ENCODE results near the gene PRPF40A.
"Not testable (repeated sequence)": the region's sequence is repeated elsewhere in the genome, so short reads cannot be mapped to it uniquely, and the experiment has no call there.

The PRPF40A gene

DNA sequence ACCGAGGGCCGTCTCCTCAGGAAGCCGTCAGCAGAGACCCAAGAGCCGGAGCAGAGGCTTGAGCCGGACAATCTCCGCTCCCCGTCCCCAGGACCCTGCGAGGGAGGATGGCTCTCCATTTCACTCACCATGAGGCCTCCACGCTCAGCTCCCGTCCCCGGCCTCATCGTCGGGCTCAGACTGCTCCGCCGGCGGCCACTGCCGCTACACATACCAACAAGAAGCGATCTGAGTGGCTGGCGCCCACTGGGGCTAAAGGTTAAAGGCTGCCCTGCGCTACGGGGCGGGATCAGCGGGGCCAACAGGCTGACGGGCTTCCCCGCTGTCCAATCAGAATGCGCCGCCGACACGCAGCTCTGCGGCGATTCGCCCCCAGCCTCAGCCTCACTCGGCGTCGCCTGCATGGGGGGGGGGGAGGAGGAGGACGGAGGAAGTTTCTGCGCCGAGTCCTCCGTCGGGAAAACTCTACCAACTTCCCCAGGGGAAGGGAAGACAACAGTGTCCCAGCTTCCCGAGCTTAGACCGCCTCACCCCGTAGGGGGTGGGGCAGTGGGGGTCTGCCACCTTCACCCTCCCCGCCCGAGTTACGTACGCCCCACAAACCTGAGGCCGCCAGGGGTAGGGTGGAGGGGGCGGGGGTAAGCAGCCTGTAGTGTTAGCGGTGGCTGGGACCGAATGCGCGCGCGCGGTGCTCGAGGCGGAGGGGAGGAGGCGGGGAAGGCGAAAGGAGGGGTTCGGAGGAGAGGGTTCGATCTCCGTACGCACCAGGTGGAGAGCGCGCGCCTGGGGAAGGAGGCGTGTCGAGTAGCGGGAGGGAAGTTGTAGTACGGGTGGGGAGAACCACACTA lies at the start of gene PRPF40A:
TSS of gene PRPF40A (minus strand) at position 234 of the 848 bp plus-strand sequence. CDS start at position 212, 22 bp downstream.
- peak; percentile 93 for DNase-seq (ENCODE audit: low read depth, low spot score)

- no peak for DNase-seq (ENCODE audit: low read depth, low spot score)
These were observed 49.7 kb upstream of the PRPF40A start for GRCh38 chr2:152766928-152767327.

GRCh38 chr2:152763651-152764050 lies 46.4 kb upstream of the PRPF40A start:
- no peak for DNase-seq (ENCODE audit: low read depth, low spot score)

- DNase-seq (ENCODE audit: low read depth, low spot score): not testable (repeated sequence)
These were observed 45.9 kb upstream of the PRPF40A start for GRCh38 chr2:152763208-152763607.

GRCh38 chr2:152762202-152762601 lies 44.9 kb upstream of the PRPF40A start:
- no peak for DNase-seq (ENCODE audit: low read depth, low spot score)

- no peak for DNase-seq (ENCODE audit: low read depth, low spot score)
These were observed 44.0 kb upstream of the PRPF40A start for GRCh38 chr2:152761214-152761613.

DNA sequence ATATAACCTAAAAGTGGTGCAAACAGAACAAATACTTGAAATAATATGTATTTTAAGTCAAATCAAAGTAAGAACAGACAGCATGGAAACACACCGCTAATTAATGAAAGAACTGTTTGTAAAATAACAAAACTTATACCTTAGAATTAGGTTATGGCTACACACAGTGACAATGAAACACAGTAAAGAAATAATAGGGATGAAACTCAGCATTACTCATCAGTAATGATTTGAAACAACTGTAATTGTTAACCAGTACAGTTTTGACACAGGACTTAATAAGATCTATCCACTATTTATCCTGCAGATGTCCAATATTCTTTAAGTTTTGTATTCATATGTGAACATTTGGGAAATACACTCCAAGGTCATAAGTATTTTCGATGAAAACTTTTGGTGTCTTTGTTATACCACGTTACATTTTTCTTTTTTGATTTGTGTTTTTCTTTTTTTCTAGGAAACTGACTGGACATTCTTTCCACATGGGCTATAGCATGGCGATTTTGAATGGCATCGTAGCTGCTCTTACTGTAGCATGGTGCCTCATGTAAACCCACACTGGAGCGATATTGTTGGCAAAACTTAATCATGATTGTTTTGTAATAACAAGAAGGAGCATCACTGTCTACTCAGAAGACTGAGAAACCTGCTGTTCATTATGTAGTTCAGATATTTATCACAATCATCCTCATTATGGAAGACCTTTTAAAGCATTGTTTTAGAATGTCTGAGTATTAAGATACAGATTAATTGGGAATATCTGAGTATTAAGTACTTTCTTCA lies 42.2 kb upstream of the PRPF40A start:
- DNase-seq (ENCODE audit: low read depth, low spot score): no peak

GRCh38 chr2:152755029-152755428 lies 37.8 kb upstream of the PRPF40A start:
- DNase-seq (ENCODE audit: low read depth, low spot score): no peak

DNA sequence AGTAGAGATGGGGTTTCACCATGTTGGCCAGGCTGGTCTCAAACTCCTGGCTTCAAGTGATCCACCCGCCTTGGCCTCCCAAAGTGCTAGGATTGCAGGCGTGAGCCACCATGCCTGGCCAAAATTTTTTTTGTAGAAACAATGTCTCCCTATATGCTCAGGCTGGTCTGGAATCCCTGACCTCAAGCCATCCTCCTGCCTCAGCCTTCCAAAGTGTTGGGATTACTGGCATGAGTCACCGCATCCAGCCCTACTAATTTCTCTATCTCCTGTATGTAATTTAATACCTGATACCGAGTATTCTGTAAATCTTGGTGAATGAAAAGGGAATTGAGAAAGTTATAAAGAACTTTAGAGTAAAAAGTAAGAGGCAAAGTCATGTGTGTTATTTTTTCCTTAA lies 30.5 kb upstream of the PRPF40A start:
- DNase-seq (ENCODE audit: low read depth, low spot score): not testable (repeated sequence)

DNA sequence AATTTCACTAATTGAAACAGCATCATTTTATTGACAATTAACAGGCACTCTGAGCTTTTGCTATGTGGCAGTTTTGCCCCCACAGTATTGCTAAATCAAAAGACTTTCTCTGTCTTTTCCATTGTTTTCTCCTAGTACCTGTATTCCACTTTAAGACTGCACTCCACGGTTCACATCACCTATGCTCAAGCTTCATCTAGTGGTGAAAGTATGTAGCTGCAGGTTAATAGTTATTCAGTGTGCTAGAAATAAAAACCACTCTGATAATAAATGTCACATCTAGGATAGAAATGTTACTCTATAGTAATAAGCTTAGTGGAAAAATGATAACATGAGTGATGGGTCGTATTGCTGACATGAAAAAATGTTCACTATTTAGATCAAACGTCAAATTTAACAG lies 25.7 kb upstream of the PRPF40A start:
- no peak for DNase-seq (ENCODE audit: low read depth, low spot score)

DNA sequence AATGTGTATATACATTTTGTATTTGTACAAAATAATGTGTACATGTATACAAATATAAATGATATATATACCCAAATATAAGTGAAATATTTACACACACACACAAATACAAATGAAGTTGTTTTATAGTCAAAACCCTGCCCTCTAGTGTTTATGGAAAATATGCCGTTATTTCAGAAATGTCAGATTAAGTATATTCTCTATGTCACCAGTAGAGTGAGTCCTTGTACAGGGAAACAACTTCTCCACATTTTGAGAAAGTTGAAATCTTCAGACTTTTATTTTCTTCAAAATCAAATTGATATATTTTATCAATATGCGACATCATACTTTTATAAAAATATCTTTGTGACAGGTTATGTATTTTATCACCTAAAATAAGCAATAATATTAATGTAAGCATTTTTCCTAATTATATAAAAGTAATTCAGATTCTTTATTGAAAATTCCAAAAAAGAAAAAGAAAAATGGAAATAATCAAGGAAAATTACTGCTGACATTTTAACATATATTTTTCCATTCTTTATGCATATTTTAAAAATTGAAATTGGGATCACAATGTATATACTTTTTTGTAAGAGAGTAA lies 23.6 kb upstream of the PRPF40A start:
- DNase-seq (ENCODE audit: low read depth, low spot score): peak; percentile 41

- not testable (repeated sequence) for DNase-seq (ENCODE audit: low read depth, low spot score)
These were observed 22.4 kb upstream of the PRPF40A start for GRCh38 chr2:152739705-152740104.

DNA sequence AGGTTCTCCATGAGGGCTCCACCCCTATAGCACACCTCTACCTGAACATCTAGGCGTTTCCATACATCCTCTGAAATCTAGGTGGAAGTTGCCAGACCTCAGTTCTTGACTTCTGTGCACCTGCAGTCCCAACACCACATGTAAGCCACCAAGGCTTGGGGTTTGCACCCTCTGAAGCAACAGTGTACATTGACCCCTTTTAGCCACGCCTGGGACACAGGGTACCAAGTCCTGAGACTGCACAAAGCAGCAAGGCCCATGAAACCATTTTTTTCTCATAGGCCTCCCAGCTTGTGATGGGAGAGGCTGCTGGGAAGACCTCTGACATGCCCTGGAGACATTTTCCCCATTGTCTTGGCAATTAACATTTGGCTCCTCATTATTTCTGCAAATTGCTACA lies 21.2 kb upstream of the PRPF40A start:
- no peak for DNase-seq (ENCODE audit: low read depth, low spot score)

DNA sequence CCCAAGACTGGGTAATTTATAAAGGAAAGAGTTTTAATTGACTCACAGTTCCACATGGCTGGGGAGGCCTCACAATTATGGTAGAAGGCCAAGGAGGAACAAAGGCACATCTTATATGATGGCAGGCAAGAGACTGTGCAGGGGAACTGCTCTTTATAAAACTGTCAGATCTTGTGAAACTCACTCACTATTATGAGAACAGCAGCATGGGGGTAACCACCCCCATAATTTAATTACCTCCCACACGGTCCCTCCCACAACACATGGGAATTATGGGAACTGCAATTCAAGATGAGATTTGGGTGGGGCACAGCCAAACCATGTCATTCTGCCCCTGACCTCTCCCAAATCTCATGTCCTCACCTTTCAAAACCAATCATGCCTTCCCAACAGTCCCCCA lies 20.2 kb upstream of the PRPF40A start:
- not testable (repeated sequence) for DNase-seq (ENCODE audit: low read depth, low spot score)

DNA sequence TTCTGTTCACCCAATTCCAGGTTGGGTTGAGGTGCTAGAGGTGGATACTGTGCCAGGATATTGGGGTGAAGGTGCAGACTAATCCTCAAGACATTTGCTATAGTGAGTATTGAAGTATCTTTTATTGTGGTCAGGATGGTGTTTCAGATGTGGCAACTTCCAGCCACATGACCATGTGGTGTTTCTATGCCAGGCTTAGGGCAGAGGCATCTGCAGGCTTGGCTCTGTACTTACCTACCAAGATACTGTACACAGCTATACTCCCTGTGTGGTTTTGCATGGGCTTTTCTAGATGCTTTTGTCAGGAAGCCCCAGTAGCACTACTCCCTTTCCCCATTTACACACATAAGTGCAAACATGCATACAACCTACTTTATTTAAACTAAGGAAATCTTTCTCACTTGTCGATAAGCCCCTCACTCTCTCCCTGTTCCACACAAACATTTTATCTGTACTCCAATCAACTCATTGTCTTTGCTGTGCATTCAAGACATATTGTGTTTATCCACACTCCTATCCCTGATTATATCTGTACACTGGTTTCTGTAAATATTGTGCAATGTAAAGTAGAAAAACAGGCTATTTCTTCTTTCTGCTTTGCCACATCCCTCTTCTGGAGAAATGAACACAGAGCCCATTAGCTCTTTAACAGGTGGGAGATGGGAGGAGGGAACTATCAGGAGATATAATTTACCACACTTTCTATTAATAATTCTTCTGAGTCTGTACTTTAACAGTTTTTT lies 13.5 kb upstream of the PRPF40A start:
- no peak for DNase-seq (ENCODE audit: low read depth, low spot score)

DNA sequence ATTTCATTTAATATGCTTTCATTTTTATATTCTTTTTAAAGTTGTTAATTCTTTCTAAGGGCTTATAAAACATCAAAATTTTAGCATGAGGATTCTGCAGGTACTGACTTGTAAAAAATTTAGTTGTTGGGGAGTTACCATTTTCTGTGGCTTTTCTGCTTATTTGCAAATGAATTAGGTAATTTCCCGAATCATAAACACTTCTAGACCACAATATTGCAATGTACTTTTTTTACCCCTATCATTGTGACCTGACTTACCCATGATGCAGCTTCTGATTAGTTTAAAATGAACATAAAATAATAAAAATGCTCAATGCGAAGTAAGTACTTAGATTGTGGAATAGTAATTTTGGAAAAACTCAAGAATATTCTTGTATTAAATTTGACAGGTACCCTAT lies 12.6 kb upstream of the PRPF40A start:
- DNase-seq (ENCODE audit: low read depth, low spot score): no peak

DNA sequence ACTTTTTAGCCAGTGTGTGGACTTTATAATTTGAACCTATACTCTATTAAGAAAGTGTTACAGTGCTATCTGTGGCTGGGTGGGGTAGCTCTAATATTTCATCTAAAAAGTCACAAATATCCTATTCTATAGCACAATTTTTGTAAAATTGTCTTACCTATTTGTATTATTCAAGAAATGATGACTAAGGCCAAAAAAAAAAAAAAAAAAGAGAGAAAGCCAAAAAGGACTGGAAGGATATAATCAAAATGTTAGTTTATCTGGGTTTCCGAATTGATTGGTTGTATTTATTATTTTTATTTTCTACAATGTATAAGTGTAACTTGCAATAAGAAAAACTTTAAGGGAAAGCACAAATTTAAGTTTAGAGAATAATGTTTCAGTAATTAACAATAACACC lies 6.7 kb upstream of the PRPF40A start:
- DNase-seq (ENCODE audit: low read depth, low spot score): no peak

GRCh38 chr2:152722639-152723038 lies 5.4 kb upstream of the PRPF40A start:
- not testable (repeated sequence) for DNase-seq (ENCODE audit: low read depth, low spot score)

DNA sequence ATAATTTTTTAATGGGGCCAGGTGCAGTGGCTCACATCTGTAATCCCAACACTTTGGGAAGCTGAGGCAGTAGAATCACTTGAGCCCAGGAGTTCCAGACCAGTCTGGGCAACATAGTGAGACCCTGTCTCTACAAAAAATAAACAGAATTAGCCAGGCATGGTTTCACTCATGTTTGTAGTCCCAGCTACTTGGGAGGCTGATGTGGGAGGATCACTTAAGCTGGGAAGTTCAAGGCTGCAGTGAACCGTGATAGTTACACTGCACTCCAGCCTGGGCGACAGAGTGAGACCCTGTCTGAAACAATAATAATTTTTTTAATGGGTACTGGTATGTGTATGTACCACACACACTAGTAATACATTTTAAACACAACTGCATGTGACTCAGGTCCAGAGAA lies 3.5 kb upstream of the PRPF40A start:
- DNase-seq (ENCODE audit: low read depth, low spot score): no peak

DNA sequence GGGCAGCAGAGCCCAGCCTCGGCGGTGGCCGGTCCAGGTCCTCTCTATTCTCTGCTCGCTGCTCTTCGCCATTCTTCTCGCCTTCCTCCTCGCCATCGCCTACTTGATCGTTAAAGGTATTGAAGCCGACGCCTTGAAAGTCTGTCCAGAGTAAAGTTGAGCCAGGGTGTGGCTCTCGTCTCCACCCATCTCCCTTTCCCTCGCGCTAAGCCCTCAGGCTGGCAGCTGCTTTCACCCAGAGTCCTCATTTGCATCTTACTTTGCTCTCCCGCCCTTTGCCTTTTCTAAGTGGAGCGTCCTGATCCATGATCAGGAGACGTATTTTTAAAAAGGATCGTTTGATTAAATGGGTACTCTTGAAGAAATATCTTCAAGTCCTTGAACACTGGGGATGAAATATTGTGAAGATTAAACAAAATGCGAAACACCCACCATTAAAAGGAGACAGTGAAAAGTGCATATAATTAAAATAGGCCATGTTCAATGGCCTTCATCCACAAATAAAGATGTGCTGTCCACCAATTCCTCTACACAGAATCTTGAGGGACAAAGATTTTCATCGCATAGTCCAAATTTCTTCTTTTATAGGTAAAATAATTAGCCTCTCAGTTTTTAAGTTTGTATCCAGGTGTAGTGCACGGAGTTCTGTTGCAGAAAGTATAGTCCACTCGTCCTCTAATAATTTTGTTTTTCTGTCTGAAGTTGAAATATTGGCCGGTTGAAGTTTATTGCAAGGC lies 1.8 kb upstream of the PRPF40A start:
- DNase-seq (ENCODE audit: low read depth, low spot score): no peak

Measured in smooth muscle cell of the brain vasculature (primary cell).